GM12873 (cell line): ENCODE results near the gene LDB2.

ENCODE experiments used
- CTCF ChIP-seq: IDR thresholded peaks from 2 replicates; pipeline ENCODE4 v1.5.1; 2012; ENCODE audit warnings: low read depth, mild to moderate bottlenecking, moderate library complexity, low read length, control low read depth; ENCODE audit not compliant: insufficient read depth; ENCODE audit errors: missing control alignments

The LDB2 gene

GRCh38 chr4:16676230-16676770 is 222.1 kb downstream of the LDB2 start:
- no peak for TF ChIP-seq CTCF

- TF ChIP-seq CTCF: no peak
Measured at GRCh38 chr4:16674082-16674481, 224.4 kb downstream of the LDB2 start.

GRCh38 chr4:16672421-16672820 is 226.0 kb downstream of the LDB2 start:
- no peak for TF ChIP-seq CTCF

GRCh38 chr4:16671741-16672140 is 226.7 kb downstream of the LDB2 start:
- TF ChIP-seq CTCF: no peak

GRCh38 chr4:16670727-16671126 is 227.7 kb downstream of the LDB2 start:
- TF ChIP-seq CTCF: no peak

GRCh38 chr4:16669036-16669435 is 229.4 kb downstream of the LDB2 start:
- TF ChIP-seq CTCF: no peak

GRCh38 chr4:16668488-16668887 is 230.0 kb downstream of the LDB2 start:
- no peak for TF ChIP-seq CTCF
